ENCODE data around the gene LMX1A. TPM values are rescaled to one million over a fixed set of nuclear protein-coding genes. Genes with fewer than 3 reads are reported as not detected.

LMX1A gene
- total RNA-seq, 1 experiment from 2014 or later, result not detected

DNA sequence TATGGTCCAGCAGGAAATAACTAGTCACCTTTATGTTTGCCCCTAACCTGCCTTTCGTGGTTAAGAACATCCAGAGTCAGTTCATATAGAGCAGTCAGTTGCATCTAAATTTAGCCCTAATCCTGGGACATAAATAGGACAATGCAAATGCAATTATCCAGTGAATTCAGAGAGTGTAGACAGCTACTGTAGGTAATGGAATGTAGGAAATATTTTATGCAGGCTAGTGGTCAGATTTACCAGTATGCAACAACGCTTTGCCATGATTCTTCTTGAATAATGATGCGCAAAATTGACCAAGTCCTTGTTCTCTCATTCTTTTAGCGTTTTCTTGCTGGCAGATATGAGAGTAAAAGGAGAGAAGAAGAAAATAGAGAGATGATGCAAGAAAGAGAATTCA is 165.4 kb downstream of the LMX1A start:
- Mint-ChIP-seq H3K4me3 (no peak overlapping the region), H3K4me1 (no peaks in the 10 kb centered on the region), H3K27ac (no peak overlapping the region), H3K36me3 (no peaks in the 10 kb centered on the region), H3K9me3 (no peaks in the 10 kb centered on the region), H3K27me3 (ENCODE audit: low read depth) (no peaks in the 10 kb centered on the region; the same call in 1 of the 2 replicates)
- ChIA-PET POLR2A (no interaction called here), CTCF (no interaction called here)
- ATAC-seq (no peak), DNase-seq (ENCODE audit: low spot score) (no peak)
- TF ChIP-seq RELA (CRISPR knock-in tag; IDR thresholded peaks at IDR 0.05; ENCODE audit: borderline replicate concordance) (no peak), TEAD4 (CRISPR knock-in tag; IDR thresholded peaks at IDR 0.05) (no peak), ZBTB21 (CRISPR knock-in tag; IDR thresholded peaks at IDR 0.05; ENCODE audit: borderline replicate concordance) (no peak), GABPB1 (CRISPR knock-in tag; IDR thresholded peaks at IDR 0.05) (no peak), CREM (CRISPR knock-in tag; IDR thresholded peaks at IDR 0.05) (no peak), ZNF317 (CRISPR knock-in tag; IDR thresholded peaks at IDR 0.05; ENCODE audit: borderline replicate concordance, low read depth) (no peak), ZNF232 (CRISPR knock-in tag; IDR thresholded peaks at IDR 0.05) (no peak), NR2C2 (CRISPR knock-in tag; IDR thresholded peaks at IDR 0.05) (no peak)
- TF ChIP-seq, protein P1, sequence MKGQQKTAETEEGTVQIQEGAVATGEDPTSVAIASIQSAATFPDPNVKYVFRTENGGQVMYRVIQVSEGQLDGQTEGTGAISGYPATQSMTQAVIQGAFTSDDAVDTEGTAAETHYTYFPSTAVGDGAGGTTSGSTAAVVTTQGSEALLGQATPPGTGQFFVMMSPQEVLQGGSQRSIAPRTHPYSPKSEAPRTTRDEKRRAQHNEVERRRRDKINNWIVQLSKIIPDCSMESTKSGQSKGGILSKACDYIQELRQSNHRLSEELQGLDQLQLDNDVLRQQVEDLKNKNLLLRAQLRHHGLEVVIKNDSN (CRISPR knock-in tag; IDR thresholded peaks at IDR 0.05), result no peak
- TF ChIP-seq, protein P2, sequence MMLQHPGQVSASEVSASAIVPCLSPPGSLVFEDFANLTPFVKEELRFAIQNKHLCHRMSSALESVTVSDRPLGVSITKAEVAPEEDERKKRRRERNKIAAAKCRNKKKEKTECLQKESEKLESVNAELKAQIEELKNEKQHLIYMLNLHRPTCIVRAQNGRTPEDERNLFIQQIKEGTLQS (CRISPR knock-in tag; conservative IDR thresholded peaks at IDR 0.05), result no peak
- TF ChIP-seq, protein P3, sequence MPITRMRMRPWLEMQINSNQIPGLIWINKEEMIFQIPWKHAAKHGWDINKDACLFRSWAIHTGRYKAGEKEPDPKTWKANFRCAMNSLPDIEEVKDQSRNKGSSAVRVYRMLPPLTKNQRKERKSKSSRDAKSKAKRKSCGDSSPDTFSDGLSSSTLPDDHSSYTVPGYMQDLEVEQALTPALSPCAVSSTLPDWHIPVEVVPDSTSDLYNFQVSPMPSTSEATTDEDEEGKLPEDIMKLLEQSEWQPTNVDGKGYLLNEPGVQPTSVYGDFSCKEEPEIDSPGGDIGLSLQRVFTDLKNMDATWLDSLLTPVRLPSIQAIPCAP (CRISPR knock-in tag; IDR thresholded peaks at IDR 0.05), result no peak

DNA sequence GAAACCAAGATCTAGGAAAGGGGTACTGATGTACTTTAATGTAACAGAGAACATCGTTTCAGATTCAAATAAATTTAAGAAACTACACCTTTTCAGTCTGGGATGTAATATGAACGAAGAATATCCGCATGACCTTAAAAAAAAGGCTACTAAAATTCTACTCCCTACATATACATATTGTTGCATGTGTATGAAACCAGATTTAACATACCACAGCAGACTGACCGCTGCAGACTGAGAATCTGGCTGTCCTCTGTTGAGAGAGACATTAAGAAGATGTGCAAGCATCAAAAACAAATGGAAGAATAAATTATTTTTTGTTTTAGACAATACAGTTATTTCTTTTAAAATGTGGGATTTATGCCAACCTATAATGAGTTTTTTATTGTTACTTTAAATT is 166.6 kb downstream of the LMX1A start:
- CTCF ChIA-PET, result interaction anchor here (1.7 kb wide), 1 partner anchor 68 kb away, joined by 4 read pairs; no protein-coding TSS in a partner anchor
- no peaks in the 10 kb centered on the region for H3K4me1 Mint-ChIP-seq
- POLR2A ChIA-PET, result no interaction called here
- no peak overlapping the region for H3K27ac Mint-ChIP-seq
- H3K27me3 Mint-ChIP-seq (ENCODE audit: low read depth), result no peaks in the 10 kb centered on the region; the same call in 1 of the 2 replicates
- H3K9me3 Mint-ChIP-seq, result no peaks in the 10 kb centered on the region
- TF ChIP-seq TEAD4 (CRISPR knock-in tag; IDR thresholded peaks at IDR 0.05) (no peak), CBFB (CRISPR knock-in tag; IDR thresholded peaks at IDR 0.05; ENCODE audit: low read depth) (no peak), RELA (CRISPR knock-in tag; IDR thresholded peaks at IDR 0.05; ENCODE audit: borderline replicate concordance) (no peak), JUN (CRISPR knock-in tag; IDR thresholded peaks at IDR 0.05) (no peak), MYBL2 (CRISPR knock-in tag; IDR thresholded peaks at IDR 0.05) (no peak), NFATC4 (CRISPR knock-in tag; IDR thresholded peaks at IDR 0.05) (no peak), ETV6 (CRISPR knock-in tag; IDR thresholded peaks at IDR 0.05) (no peak), NFYB (CRISPR knock-in tag; conservative IDR thresholded peaks at IDR 0.05; ENCODE audit: low read depth) (no peak), ZNF121 (CRISPR knock-in tag; IDR thresholded peaks at IDR 0.05) (no peak), ZNF416 (CRISPR knock-in tag; IDR thresholded peaks at IDR 0.05) (no peak)
- TF ChIP-seq, protein P4, sequence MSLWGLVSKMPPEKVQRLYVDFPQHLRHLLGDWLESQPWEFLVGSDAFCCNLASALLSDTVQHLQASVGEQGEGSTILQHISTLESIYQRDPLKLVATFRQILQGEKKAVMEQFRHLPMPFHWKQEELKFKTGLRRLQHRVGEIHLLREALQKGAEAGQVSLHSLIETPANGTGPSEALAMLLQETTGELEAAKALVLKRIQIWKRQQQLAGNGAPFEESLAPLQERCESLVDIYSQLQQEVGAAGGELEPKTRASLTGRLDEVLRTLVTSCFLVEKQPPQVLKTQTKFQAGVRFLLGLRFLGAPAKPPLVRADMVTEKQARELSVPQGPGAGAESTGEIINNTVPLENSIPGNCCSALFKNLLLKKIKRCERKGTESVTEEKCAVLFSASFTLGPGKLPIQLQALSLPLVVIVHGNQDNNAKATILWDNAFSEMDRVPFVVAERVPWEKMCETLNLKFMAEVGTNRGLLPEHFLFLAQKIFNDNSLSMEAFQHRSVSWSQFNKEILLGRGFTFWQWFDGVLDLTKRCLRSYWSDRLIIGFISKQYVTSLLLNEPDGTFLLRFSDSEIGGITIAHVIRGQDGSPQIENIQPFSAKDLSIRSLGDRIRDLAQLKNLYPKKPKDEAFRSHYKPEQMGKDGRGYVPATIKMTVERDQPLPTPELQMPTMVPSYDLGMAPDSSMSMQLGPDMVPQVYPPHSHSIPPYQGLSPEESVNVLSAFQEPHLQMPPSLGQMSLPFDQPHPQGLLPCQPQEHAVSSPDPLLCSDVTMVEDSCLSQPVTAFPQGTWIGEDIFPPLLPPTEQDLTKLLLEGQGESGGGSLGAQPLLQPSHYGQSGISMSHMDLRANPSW (CRISPR knock-in tag; conservative IDR thresholded peaks at IDR 0.05; ENCODE audit: low read depth), result no peak
- TF ChIP-seq, protein P5, sequence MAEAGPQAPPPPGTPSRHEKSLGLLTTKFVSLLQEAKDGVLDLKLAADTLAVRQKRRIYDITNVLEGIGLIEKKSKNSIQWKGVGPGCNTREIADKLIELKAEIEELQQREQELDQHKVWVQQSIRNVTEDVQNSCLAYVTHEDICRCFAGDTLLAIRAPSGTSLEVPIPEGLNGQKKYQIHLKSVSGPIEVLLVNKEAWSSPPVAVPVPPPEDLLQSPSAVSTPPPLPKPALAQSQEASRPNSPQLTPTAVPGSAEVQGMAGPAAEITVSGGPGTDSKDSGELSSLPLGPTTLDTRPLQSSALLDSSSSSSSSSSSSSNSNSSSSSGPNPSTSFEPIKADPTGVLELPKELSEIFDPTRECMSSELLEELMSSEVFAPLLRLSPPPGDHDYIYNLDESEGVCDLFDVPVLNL (CRISPR knock-in tag; IDR thresholded peaks at IDR 0.05; ENCODE audit: borderline replicate concordance, low read depth), result no peak
- H3K4me3 Mint-ChIP-seq, result no peak overlapping the region
- DNase-seq (ENCODE audit: low spot score) (no peak), ATAC-seq (no peak)
- H3K36me3 Mint-ChIP-seq, result no peaks in the 10 kb centered on the region

All from WTC11 (cell line).